Fibroblast of skin of left quadriceps (primary cell): ENCODE results near the gene AMBRA1.

Source experiments
- DNase-seq, 2 experiments: peaks; one replicate each; pipeline ENCODE4 v3.0.0-alpha.2; 2013; ENCODE audit warnings: low read depth in 2 of 2

The AMBRA1 gene

DNA sequence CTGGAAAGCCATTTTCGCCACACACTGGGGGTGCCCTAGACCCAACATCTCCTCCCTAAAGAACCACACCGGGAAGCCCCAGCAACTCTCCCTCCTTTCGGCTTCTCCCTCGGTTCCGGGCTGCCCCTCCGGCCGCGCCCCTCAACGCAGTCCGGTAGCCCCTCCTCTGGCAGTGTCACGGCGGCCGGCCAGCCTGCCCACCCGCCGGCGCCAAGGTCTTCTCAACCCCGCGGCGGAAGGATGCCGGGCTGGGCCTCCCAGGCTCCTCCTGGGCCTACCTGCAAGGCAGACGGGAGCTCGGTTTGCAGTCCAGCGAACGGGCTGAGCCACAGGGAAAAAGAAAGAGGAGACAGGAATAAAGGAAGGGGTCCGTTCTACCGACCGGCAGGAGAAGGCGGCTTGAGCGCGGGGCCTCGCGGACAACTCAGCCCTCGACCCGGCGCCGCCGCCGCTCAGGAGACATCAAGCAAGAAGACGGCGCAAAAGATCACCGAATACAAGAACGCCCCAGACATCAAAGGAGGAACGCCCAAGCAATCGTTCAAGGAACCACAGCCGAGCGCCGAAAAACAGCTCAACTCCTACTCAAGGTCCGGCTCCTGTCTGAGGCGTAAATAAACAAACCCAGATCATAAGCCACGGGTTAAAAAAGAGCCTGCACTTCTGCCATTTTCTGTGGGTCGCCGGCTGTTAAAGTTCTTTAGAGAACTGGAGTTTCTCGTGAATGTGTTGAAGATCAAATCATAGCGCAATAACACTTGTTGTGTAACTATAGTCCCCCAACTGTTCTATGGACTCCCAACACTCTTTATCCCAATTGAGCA is at the start of gene AMBRA1:
AMBRA1 (minus strand) TSS at position 474 of the 824 bp plus-strand sequence. CDS start 45,643 bp downstream, outside the sequence.
- DNase-seq, result peak; percentile 78 to 82

- no peak for DNase-seq
These were observed 49.7 kb upstream of the AMBRA1 start for GRCh38 chr11:46643531-46643930.

DNA sequence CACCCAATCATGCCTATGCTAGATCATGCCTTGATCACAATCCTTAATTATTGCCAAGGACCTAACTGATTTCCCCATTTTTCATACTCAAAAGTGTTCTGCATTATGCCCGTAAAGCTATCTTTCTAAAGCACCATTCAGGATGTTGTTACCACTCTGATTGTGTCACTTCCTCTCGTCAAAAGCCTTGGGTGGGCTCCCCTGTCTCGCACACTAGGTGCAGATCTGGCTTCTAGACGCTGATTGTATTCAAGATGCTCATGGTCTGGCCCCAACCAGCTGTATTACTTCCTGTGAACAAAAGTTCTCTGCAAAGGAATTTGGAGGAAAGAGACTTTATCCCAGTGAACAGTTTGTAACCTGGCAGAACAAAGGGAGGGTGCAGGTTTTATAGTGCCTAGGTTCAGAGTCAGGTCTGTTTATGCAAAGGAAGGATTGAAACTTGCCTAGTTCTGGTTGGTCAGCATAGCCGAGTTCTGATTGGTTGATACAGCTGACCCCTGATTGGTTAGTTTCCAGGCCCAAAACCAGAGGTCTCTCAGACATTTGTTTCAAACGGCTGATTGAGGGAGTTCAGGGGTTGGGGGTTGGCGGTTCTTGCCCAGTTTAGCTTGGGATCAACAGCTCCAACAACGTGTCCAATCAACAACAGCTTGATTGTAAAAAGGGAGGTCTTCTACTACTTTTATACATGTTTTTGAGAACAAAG is 49.0 kb upstream of the AMBRA1 start:
- no peak for DNase-seq

DNA sequence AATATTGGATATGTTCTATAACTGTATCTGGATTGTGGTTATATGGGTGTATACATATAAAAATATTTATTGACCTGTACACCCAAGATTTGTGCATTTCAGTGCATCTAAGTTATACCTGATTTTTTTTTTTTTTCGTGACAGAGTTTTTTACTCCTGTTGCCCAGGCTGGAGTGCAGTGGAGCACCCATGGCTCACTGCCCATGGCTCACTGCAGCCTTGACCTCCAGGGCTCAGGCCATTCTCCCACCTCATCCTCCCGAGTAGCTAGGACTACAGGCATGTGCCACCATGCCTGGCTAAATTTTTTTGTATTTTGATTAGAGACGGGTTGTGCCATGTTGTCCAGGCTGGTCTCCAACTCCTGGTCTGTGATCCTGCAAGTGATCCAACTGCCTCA is 47.8 kb upstream of the AMBRA1 start:
- DNase-seq, result no peak

DNA sequence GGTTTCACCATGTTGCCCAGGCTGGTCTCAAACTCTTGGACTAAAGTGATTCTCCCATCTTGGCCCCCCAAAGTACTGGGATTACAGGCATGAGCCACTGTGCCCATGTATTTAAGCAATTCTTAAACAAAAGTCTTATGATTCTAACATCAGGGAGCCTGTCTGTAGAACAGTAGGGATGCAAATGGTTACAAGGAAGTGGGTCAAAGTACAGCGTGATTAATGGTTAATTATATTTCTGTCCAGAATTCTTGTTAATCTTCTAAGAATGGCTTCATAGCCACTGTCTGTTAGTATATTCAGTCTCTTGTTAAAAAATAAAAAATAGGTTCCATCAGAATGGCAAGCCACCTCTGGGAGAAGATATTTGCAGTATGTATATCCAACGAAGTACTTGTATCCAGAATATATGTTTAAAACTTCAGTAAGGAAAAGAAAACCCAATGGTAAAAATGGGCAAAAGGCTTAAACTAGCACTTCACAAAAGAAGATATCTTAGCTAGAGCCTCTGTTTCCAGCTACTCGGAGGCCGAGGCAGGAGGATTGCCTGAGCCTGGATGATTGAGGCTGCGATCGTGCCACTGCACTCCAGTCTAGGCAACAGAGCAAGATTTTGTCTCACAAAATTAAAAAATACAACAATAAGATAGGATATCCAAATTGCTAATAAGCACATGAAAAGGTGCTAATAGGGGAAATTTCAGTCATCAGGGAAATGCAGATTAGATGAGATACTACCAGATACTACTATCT is 46.4 kb upstream of the AMBRA1 start:
- no peak for DNase-seq

DNA sequence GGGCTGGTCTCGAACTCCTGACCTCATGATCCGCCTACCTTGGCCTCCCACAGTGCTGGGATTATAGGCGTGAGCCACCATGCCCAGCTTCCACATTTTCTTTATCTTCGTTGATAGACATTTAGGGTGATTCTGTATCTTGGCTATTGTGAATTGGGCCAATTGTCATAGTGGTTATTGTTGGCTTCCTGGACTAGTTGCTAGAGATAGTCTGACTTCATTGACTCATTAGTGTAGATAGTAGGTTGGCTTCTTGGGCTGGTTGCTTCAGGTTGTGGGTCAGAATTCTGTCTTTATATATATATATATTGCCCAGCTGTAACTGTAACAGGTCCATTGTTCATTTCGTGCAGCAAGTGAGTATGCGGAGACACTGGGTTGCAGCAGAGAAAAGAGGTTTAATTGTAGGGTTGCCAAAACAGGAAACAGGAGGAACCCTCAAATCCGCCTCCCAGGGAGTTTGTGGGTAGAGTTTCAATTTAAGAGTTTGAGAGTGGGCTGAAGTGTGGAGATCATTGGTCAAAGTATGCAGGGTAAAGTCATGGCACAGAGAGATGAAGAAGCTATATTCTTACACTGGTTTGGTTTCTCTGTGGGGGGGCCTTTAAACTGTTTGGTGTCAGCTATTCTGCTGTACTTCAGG is 45.5 kb upstream of the AMBRA1 start:
- no peak for DNase-seq

DNA sequence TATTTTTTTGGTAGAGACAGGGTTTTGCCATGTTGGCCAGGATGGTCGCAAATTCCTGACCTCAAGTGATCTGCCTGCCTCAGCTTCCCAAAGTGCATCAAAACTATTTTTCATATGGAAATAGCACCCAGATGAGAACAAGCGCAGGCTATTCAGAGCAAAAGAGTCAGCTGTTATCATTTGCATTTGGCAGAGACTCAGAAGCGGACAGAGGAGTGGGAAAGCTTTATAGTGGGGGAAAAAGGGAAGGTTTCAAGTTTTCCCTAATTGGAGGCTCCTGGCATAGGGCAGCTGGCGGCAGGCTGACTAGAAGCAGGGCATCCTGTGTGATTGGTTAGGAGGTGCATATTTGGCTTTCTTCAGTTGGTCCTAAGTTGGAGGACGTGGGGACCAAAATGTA is 43.7 kb upstream of the AMBRA1 start:
- DNase-seq, result no peak

GRCh38 chr11:46635557-46636139 is 41.8 kb upstream of the AMBRA1 start:
- no peak for DNase-seq

- no peak for DNase-seq
These were observed 39.7 kb upstream of the AMBRA1 start for GRCh38 chr11:46633291-46634217.

DNA sequence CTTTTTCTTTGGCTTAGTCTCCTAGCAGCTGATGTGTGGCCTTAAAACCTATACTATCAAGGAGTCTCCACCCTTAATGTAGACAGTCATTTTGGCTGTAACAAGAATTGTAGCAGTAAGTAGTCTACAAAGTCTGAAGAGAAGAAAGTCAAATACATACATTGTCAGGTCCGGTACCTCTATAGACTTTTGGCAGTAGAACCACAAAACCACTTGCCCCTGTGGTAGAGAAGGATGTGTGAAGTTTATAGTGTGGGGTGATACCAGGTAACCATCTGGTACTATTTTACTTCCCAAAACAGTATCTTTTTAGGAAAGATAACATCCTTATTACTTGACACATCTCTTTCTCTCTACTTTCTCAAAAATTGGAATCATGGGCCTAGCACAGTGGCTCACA is 38.7 kb upstream of the AMBRA1 start:
- DNase-seq, result no peak

- no peak for DNase-seq
These were observed 37.9 kb upstream of the AMBRA1 start for GRCh38 chr11:46631676-46632075.

DNA sequence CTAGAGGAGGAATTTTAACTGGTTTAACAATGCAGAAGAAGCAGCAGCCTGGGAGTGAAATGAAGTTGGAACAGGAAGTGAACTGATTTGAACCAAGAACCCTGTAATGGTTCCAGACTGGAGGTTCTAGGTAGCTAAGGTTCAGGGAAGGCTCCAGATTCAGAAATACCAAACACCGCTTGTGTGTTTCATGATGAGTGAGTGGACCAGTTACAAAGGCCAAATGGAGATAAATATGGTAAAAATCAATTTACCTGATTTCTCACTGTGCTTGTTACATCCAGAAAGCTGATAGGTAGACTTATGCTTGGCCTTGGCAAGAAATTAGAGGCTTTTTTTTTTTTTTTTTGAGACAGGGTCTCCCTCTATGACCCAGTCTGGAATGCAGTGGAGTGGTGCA is 36.4 kb upstream of the AMBRA1 start:
- DNase-seq, result no peak

- no peak for DNase-seq
These were observed 35.1 kb upstream of the AMBRA1 start for GRCh38 chr11:46628961-46629360.

DNA sequence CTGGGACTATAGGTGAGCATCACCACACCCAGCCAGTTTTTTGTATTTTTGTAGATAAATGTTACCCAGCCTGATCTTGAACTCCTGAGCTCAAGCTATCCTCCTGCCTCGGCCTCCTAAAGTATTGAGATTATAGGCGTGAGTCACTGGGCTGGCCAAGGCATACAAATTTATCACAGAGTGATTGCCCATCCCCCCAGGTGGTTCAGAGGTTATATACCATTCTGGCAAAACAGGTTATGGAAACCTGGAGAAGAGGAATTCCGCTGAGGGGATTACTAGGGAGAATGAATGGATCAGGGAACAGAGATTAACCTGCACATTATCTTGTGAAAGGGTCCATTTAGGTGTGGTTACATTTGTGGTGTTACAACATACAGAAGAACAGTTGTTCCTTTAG is 31.6 kb upstream of the AMBRA1 start:
- DNase-seq, result no peak

GRCh38 chr11:46618837-46619236 is 25.0 kb upstream of the AMBRA1 start:
- DNase-seq, result no peak

- no peak for DNase-seq
These were observed 24.1 kb upstream of the AMBRA1 start for GRCh38 chr11:46617972-46618314.

- peak; percentile 74 to 76 for DNase-seq
These were observed 23.5 kb upstream of the AMBRA1 start, which contains the start of the genes ATG13 and HARBI1 for GRCh38 chr11:46617134-46617971. TSS of gene ATG13 (plus strand) at chr11:46617553. CDS start at chr11:46644292, 26,739 bp downstream. TSS of gene HARBI1 (minus strand) at chr11:46617227. CDS start at chr11:46616237, 990 bp downstream.

GRCh38 chr11:46616551-46617133 is 22.8 kb upstream of the AMBRA1 start:
- no peak for DNase-seq

- no peak for DNase-seq
These were observed 21.9 kb upstream of the AMBRA1 start for GRCh38 chr11:46615756-46616155.
